SW480 (cell line): ENCODE measurements around the gene FAM50A.

ENCODE experiments used
- DNase-seq: peaks from one replicate; pipeline ENCODE4 v3.0.0-alpha.2; 2016; ENCODE audit warnings: low spot score

The FAM50A gene

DNA sequence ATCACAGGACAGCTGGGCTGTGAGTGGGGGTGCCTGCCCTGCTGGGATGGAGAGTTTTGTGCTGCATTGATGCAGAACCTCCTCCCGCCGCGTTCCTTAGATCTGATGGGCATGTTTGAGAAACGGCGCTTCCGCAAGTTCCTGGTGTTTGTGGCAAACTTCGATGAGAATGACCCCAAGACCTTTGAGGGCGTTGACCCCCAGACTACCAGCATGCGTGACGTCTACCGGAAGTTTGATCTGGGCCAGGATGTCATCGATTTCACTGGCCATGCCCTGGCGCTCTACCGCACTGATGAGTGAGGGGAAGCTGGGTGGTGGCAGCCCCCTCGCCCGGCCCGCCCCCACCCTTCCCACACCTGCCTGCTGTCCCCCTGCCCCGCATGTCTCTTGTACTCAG, 4.1 kb upstream of the FAM50A start:
- DNase-seq = no peak

DNA sequence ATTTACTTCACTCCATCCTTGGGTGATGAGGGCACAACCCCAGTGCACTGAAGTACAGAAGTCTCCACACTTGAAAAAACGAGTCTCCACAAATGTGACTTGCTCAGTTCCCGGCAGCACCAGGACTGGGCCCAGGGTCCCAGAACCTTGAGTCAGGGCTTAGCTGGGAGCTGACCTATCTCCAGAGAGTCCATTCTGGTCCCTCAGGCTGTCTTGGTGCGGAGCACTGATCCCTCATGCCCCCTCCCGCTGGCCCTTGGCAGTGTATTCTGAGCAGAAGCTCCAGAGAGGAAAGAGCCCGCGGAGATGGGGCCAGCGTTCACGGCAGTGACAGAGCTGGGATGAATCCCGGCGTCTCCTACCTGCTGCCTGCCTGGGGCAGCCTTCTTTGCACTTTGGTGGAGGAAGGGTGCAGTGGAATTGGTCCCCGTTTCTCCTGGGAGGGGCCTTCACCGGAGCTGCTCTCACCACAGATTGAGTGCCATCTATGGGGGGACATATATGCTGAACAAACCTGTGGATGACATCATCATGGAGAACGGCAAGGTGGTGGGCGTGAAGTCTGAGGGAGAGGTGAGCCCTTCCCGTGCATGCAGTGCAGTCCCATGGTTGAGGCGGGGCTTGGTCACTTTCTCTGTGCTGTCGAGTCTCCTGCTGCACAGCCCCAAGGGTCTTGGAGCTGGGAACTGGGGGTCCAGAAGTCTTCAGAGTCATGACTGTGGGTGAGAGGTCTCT, 3.2 kb upstream of the FAM50A start:
- no peak for DNase-seq

DNA sequence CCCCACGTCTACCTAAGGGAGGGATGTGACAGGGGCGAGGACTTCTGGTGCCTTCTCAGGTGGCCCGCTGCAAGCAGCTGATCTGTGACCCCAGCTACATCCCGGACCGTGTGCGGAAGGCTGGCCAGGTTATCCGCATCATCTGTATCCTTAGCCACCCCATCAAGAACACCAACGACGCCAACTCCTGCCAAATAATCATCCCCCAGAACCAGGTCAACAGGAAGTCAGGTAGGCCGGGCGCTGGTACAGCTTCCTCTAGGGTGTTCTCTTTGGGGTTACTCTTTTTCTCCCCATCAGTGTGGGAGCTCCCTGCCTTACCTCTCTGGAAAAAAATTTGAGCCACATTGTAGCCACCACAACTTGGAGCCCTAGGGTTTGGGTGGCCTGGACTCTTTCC, 2.4 kb upstream of the FAM50A start:
- no peak for DNase-seq

DNA sequence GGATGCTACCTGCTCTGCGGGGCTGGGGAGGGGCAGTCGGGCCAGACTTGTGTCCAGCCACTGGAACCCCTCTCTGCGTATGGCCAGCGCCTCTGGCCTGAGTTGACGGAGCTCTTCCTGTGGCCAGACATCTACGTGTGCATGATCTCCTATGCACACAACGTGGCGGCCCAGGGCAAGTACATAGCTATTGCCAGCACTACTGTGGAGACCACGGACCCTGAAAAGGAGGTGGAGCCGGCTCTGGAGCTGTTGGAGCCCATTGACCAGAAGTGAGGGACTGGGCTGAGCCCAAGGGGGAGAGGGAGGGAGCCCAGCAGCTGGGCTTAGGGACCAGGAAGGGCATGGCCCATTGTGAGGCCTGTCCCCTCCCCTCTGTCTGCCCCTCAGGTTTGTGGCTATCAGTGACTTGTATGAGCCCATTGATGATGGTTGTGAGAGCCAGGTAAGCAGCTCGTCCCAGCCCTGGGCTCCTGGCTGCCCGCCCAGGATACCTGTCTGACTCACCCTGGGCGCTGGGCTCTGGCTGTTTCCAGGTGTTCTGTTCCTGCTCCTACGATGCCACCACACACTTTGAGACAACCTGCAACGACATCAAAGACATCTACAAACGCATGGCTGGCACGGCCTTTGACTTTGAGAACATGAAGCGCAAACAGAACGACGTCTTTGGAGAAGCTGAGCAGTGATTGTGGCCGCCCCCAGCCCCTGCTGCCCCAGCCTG, 1.8 kb upstream of the FAM50A start:
- no peak for DNase-seq

- no peak for DNase-seq
These were observed 446 bp upstream of the FAM50A start for GRCh38 chrX:154443479-154443910.

GRCh38 chrX:154444755-154445246, 860 bp downstream of the FAM50A start:
- no peak for DNase-seq

DNA sequence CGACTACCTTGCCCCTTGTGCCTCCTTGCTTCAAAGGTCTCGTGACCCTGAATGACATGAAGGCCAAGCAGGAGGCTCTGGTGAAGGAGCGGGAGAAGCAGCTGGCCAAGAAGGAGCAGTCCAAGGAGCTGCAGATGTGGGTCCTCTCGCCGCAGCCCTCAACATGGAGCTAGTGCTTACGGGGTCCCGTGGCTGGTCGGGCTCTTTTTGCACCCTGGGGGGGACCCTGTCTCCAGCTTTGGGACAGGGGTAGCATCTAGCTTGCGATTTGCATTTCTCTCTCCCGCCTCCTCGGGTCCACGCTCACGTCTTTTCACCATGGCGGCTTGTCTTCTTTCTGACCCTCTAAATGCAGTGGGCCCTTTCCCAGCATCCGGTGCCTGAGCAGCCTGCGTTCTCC, 1.8 kb downstream of the FAM50A start:
- DNase-seq = no peak

DNA sequence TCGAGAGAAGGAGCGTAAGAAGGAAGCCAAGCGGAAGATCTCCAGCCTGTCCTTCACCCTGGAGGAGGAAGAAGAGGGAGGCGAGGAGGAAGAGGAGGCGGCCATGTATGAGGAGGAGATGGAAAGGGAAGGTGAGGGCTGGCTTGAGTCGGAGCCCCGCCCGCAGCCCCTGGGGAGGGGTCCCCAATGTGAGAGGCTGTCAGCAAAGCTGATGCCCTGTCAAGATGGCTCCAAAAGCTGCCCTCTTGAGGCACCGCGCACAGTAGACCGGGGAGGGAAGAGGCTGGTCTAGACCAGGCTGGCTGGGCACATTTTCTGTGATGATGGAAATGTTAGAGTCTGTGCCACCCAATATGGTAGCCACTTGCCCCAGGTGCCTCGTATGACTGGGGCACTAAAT, 2.5 kb downstream of the FAM50A start:
- no peak for DNase-seq

GRCh38 chrX:154448484-154448883, 4.5 kb downstream of the FAM50A start:
- no peak for DNase-seq

DNA sequence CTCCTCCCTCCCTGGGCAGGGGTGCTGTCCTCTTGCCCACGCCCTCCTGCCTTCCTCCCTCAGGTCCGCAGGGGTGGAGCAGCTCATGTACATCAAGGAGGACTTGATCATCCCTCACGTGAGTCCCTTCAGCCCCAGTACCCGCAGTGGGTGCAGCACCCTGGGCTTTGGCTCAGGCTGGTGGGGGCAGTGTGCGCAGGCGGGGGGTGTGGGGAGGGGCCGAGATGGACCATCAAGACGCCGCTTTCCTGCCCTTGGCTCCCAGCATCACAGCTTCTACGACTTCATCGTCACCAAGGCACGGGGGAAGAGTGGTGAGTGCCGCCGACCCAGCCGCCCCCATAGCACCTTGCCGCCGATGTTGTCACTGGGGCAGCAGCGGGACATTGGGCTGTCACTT, 5.7 kb downstream of the FAM50A start:
- DNase-seq = no peak

GRCh38 chrX:154450312-154450711, 6.4 kb downstream of the FAM50A start:
- DNase-seq = no peak

DNA sequence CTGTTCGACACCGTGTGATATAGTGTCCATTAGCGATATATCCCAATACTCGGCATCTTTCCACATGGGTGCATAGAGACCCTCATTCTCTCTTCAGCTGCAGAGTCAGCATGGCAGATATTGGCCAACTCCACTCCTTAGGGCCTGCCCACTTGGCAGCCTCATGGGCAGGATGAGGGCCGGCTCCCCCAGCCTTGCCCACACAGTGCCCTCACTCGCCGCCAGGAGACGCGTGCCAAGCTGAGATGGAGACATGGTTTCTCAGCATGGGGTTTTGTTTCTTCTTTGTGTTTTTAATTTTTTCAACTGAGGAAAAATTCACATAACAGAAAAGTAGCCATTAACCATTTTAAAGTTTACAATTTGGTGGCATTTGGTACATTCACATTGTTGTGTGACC, 8.9 kb downstream of the FAM50A start:
- no peak for DNase-seq

- peak; percentile 58 for DNase-seq
These were observed 13.7 kb downstream of the FAM50A start for GRCh38 chrX:154457491-154458115.

DNA sequence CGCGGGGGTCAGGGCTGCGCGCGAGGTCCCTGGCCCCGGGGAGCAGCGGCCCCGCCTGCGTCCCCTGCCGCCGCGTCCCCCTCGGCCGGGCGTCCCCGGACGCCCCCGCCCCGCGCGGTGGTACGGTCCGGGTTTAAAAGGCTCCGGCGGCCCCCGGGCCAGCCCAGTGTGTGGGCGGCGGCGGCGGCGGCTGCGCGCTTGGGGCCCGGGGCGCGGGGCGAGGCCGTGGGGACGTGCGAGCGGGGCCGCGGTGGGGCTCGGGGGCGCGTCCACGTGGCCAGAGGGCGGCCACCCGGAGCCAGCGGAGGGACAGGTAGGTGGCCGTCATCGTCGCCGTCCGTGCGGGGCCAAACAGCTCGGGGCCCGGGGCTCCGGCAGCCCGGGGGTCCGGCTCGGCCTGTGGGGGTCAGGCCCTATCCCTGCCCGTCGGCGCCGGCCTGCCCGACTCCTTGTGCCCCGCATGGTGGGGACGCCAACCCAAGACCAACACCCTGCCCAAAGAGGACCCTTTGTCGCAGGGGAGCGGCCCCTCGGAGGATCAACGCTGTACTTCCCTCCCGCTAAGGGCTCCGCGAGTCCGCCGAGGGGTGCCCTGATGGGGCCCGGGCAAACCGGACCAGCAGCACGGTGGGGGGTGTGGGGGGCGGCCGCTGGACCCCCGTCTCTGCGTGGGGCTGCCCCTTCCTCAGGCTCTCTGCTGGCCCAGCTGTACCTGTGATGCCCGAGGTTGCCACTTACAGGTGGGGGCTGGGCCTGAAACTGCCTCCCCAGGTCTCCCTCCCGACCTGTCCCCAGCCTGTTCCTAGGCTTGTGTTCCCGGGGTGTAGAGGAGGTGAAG, 14.4 kb downstream of the FAM50A start, which contains the start of gene PLXNA3:
Gene PLXNA3, plus strand, starts transcription at position 166 of the 838 bp plus-strand sequence. CDS start 1,903 bp downstream, outside the sequence.
- DNase-seq = peak; percentile 30

DNA sequence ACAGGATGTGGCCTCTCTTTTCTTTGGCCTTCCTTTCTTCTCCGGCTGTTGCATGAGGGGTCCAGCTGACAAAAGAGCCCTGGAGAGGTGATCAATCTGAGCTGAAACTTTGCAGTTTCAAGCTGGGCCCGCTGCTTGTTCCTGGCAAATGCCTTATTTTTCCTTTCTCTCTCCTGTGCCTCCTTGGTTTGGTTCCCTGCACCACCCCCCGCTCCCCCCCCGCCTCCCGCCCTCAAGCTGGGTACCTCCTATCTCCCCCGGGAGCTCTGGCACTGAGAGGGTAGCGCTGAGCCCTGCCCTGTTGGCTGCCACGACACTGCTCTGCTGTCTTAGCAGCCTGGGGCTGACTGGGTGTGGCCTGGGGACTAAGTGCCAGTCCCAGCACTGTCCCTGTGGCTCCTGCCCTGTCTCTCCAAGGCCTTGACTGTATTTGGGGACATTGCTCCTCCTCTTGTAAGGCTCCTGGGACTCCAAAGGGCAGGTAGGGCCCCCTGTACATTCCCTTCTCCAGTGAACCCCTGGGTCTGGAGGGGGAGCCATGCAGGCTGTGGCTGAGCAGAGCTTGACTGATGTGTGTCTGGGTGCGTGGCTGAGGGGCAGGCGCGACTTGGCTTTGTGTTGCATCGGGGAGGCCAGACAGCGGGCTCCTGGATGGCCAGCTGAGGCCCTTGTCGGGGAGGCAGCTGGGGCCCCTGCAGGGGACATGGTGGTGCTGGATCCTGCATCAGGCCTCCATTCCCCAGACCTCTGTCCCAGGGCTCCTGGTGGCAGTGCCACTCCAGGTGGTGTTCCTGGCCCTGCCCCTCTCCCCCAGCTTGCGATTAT, 15.2 kb downstream of the FAM50A start:
- DNase-seq = peak; percentile 60

DNA sequence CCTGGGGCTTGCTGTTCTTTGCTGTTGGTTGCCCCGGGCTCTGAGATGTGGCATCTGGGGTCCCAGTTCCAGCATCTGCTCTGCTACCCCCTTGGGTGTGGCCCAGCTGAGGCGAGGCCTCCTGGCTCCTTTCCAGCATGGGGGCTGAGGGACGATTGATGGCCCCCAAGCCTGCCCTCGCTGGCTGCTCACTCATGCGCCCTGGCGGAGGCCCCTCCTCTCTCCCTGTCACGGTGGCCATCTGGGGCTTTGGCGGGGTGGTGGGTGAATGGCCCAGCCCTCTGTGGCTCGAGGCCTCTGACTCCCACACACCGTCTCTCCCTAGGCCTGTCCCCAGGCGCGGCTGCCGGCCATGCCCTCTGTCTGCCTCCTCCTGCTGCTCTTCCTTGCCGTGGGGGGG, 15.9 kb downstream of the FAM50A start:
- DNase-seq = no peak

DNA sequence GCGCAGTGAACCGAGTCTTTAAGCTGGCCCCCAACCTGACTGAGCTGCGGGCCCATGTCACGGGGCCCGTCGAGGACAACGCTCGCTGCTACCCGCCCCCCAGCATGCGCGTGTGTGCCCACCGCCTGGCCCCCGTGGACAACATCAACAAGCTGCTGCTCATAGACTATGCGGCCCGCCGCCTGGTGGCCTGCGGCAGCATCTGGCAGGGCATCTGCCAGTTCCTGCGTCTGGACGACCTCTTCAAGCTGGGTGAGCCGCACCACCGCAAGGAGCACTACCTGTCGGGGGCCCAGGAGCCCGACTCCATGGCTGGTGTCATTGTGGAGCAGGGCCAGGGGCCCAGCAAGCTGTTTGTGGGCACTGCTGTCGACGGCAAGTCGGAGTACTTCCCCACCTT, 16.4 kb downstream of the FAM50A start:
- no peak for DNase-seq

DNA sequence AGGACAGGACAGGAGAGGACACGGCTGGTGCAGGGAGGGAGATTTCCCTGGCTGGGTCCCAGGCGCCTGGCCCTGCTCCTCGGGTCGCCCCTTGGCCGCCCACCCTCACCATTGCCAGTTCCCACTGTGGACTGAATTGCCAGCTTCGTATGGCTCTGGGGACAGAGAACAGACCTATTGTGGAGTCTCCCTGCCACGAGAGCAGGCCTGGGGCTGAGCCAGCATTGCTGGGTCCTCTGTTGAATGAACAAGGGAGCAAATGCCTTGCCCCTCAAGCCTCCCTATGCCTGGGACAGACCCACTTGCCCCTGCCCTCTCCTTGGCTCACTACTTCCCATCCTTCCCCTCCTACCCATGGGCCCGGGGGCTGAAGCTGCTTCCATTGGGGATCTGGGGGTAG, 18.5 kb downstream of the FAM50A start:
- DNase-seq = no peak

DNA sequence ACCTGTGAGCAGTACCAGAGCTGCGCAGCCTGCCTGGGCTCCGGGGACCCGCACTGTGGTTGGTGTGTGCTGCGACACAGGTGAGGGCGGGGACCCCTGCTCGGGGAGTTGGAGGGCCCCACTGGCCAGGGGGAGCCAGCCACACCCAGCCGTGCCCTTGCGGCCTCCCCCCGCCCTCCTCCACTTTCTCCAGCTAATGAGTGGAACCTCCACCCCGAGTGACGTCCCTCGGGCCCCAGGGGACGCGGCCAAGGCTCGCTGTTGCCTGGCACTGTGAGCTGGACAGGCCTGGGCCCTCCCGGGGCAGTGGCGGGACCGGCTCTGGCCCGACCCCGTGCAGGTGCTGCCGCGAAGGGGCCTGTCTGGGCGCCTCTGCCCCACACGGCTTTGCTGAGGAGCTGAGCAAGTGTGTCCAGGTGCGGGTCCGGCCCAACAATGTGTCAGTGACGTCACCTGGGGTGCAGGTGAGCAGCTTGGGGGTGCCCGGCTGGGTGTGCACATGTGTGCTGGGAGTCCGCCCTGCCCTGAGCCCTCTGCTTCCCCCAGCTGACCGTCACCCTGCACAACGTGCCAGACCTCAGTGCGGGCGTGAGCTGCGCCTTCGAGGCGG, 19.8 kb downstream of the FAM50A start:
- no peak for DNase-seq

- no peak for DNase-seq
These were observed 20.9 kb downstream of the FAM50A start for GRCh38 chrX:154464806-154465365.
